Liver (tissue), 9 donors: ENCODE measurements around the gene KLKB1. TPM values are rescaled to one million over a fixed set of nuclear protein-coding genes. Genes with fewer than 3 reads are reported as not detected.
"Not testable (repeated sequence)": the region's sequence is repeated elsewhere in the genome, so short reads cannot be mapped to it uniquely, and the experiment has no call there.

Experiments used
- DNase-seq: peaks from one replicate; pipeline ENCODE4 v3.0.0-alpha.2; 2017; ENCODE audit warnings: low spot score
- H3K27ac ChIP-seq, 2 donors: one replicate each; pipeline ENCODE4 v1.7.0; 2013; ENCODE audit warnings: inconsistent platforms in 2 of 2, low read length in 2 of 2, control low read depth in 1 of 2, low read depth in 1 of 2, mild to moderate bottlenecking in 1 of 2
- H3K27me3 ChIP-seq, 4 donors: one replicate each; pipeline versions ENCODE4 v1.6.1 to v1.7.0; 2013; ENCODE audit warnings: low read length in 3 of 4, inconsistent platforms in 1 of 4, mild to moderate bottlenecking in 1 of 4, moderate library complexity in 1 of 4; ENCODE audit not compliant: control insufficient read depth in 4 of 4, insufficient read depth in 4 of 4
- H3K36me3 ChIP-seq, 4 donors: one replicate each; pipeline versions ENCODE4 v1.6.1 to v1.7.0; 2013; ENCODE audit warnings: low read length in 3 of 4, mild to moderate bottlenecking in 3 of 4, low read depth in 1 of 4, moderate library complexity in 1 of 4; ENCODE audit not compliant: control insufficient read depth in 4 of 4, insufficient read depth in 3 of 4
- H3K4me1 ChIP-seq, 4 donors: one replicate each; pipeline versions ENCODE4 v1.6.1 to v1.7.0; 2013; ENCODE audit warnings: low read length in 3 of 4, mild to moderate bottlenecking in 3 of 4, moderate library complexity in 1 of 4; ENCODE audit not compliant: control insufficient read depth in 4 of 4, insufficient read depth in 4 of 4
- H3K4me3 ChIP-seq, 3 donors: one replicate each; pipeline versions ENCODE4 v1.6.1 to v1.7.0; 2013; ENCODE audit warnings: low read length in 3 of 3, control low read depth in 1 of 3, low read depth in 1 of 3, mild to moderate bottlenecking in 1 of 3
- H3K9ac ChIP-seq, 2 donors: one replicate each; pipeline ENCODE4 v1.7.0; 2013; ENCODE audit warnings: low read length in 2 of 2, mild to moderate bottlenecking in 2 of 2, moderate library complexity in 2 of 2, control low read depth in 1 of 2, low read depth in 1 of 2
- H3K9me3 ChIP-seq, 4 donors: one replicate each; pipeline versions ENCODE4 v1.6.1 to v1.7.0; 2013; ENCODE audit warnings: low read length in 3 of 4; ENCODE audit not compliant: control insufficient read depth in 4 of 4
- EGR1 ChIP-seq, 2 donors: IDR thresholded peaks; 2 replicates each; pipeline ENCODE4 v1.6.1; 2016 to 2018; ENCODE audit warnings: antibody characterized with exemption in 2 of 2, low read depth in 2 of 2
- FOXA2 ChIP-seq: IDR thresholded peaks from 2 replicates; pipeline ENCODE4 v1.6.1; 2016; ENCODE audit warnings: antibody characterized with exemption
- GABPA ChIP-seq, 2 donors: IDR thresholded peaks in 1 of 2; conservative IDR thresholded peaks in 1 of 2; 2 replicates each; pipeline ENCODE4 v1.6.1; 2016; ENCODE audit warnings: antibody characterized with exemption in 2 of 2, mild to moderate bottlenecking in 1 of 2, moderate library complexity in 1 of 2
- JUND ChIP-seq, 2 donors: IDR thresholded peaks; 2 replicates each; pipeline ENCODE4 v1.6.1; 2016; ENCODE audit warnings: antibody characterized with exemption in 2 of 2
- NR2F2 ChIP-seq: IDR thresholded peaks from 2 replicates; pipeline ENCODE4 v1.6.1; 2016; ENCODE audit warnings: antibody characterized with exemption
- RAD21 ChIP-seq, 2 donors: IDR thresholded peaks; 2 replicates each; pipeline ENCODE4 v1.6.1; 2016; ENCODE audit warnings: antibody characterized with exemption in 2 of 2, mild to moderate bottlenecking in 2 of 2
- RXRA ChIP-seq, 2 donors: IDR thresholded peaks; 2 replicates each; pipeline ENCODE4 v1.6.1; 2017 to 2018; ENCODE audit warnings: antibody characterized with exemption in 2 of 2, mild to moderate bottlenecking in 1 of 2
- SP1 ChIP-seq: IDR thresholded peaks from 2 replicates; pipeline ENCODE4 v1.6.1; 2018; ENCODE audit warnings: antibody characterized with exemption, mild to moderate bottlenecking
- YY1 ChIP-seq: IDR thresholded peaks from 2 replicates; pipeline ENCODE4 v1.6.1; 2016; ENCODE audit warnings: antibody characterized with exemption, mild to moderate bottlenecking
- WGBS: extraction: QIAGEN DNeasy Blood & Tissue Kit; methylation state at CpG from one replicate; pipeline ENCODE4 v1.1.7; 2013; 5-methylcytosine and 5-hydroxymethylcytosine counted together
- polyA plus RNA-seq, 2 donors: library from polyadenylated mRNA; stranded (reverse) in 1 of 2; unstranded in 1 of 2; fragments of 200-250 nt in 1 of 2; fragments of >200 nt in 1 of 2; fragmentation: Nextera tagmentation in 1 of 2; extraction: Ambion mirVana in 1 of 2; gene quantifications; one replicate each; pipeline versions ENCODE4 v1.2.1 to v1.2.3, GENCODE V29; 2013 to 2015
- total RNA-seq, 2 donors: library from RNA; depleted of rRNA; stranded (reverse); fragments of >200 nt; gene quantifications; one replicate each; pipeline ENCODE4 v1.2.3, GENCODE V29; 2014
- TF ChIP-seq, protein P1 (sequence below): IDR thresholded peaks from 2 replicates; pipeline ENCODE4 v1.6.1; 2016; ENCODE audit warnings: antibody characterized with exemption
- TF ChIP-seq, protein P2 (sequence below): IDR thresholded peaks from 2 replicates; pipeline ENCODE4 v1.6.1; 2016; ENCODE audit warnings: antibody characterized with exemption, mild to moderate bottlenecking
- TF ChIP-seq, protein P3 (sequence below): fragments of 150-350 bp; IDR thresholded peaks from 2 replicates; pipeline ENCODE4 v1.5.1; 2017; ENCODE audit warnings: improper control_type of control experiment, low read depth, low read length; ENCODE audit not compliant: missing input control
- TF ChIP-seq, protein P4 (sequence below): IDR thresholded peaks from 2 replicates; pipeline ENCODE4 v1.6.1; 2016; ENCODE audit warnings: antibody characterized with exemption
- TF ChIP-seq, protein P5 (sequence below): IDR thresholded peaks from 2 replicates; pipeline ENCODE4 v1.6.1; 2016; ENCODE audit warnings: antibody characterized with exemption
- donor health status: healthy.
- donor health status: healthy.
- donor health status: healthy.
- donor health status: healthy.
- donor health status: healthy.

KLKB1 gene
- total and polyA plus RNA-seq, 4 donors, result 36.5 to 78.9 (median 60.2) TPM

DNA sequence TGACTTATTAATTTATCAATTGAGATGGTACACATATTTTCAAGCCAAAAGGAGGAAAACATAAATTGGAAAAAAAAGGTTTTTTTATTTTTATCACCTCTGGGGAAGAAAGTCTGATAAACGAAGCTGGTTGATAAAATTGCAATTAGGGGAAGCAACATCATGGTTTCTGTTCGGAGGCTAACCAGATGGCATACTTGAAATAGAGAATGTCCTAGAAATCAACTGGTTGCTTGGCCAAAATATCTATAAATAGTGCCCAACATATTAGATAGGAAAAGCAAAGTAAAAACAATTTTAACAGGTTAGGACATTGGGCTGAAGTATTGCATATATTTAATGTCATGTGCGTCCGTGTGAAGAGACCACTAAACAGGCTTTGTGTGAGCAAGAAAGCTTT lies 14.3 kb downstream of the KLKB1 start:
- Histone ChIP-seq H3K27me3 (no peaks in the 10 kb centered on the region), H3K27ac (no peak overlapping the region), H3K4me1 (peaks cover 1 to 2% (median 2%) of the 10 kb centered on the region in 4 donors), H3K9me3 (no peaks in the 10 kb centered on the region), H3K9ac (no peak overlapping the region), H3K4me3 (no peak overlapping the region), H3K36me3 (peaks cover 7 to 26% (median 18%) of the 10 kb centered on the region in 4 donors)
- DNase-seq, result no peak
- TF ChIP-seq SP1, result no peak
- TF ChIP-seq, protein P1, sequence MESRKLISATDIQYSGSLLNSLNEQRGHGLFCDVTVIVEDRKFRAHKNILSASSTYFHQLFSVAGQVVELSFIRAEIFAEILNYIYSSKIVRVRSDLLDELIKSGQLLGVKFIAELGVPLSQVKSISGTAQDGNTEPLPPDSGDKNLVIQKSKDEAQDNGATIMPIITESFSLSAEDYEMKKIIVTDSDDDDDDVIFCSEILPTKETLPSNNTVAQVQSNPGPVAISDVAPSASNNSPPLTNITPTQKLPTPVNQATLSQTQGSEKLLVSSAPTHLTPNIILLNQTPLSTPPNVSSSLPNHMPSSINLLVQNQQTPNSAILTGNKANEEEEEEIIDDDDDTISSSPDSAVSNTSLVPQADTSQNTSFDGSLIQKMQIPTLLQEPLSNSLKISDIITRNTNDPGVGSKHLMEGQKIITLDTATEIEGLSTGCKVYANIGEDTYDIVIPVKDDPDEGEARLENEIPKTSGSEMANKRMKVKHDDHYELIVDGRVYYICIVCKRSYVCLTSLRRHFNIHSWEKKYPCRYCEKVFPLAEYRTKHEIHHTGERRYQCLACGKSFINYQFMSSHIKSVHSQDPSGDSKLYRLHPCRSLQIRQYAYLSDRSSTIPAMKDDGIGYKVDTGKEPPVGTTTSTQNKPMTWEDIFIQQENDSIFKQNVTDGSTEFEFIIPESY, result no peak
- TF ChIP-seq, protein P2, sequence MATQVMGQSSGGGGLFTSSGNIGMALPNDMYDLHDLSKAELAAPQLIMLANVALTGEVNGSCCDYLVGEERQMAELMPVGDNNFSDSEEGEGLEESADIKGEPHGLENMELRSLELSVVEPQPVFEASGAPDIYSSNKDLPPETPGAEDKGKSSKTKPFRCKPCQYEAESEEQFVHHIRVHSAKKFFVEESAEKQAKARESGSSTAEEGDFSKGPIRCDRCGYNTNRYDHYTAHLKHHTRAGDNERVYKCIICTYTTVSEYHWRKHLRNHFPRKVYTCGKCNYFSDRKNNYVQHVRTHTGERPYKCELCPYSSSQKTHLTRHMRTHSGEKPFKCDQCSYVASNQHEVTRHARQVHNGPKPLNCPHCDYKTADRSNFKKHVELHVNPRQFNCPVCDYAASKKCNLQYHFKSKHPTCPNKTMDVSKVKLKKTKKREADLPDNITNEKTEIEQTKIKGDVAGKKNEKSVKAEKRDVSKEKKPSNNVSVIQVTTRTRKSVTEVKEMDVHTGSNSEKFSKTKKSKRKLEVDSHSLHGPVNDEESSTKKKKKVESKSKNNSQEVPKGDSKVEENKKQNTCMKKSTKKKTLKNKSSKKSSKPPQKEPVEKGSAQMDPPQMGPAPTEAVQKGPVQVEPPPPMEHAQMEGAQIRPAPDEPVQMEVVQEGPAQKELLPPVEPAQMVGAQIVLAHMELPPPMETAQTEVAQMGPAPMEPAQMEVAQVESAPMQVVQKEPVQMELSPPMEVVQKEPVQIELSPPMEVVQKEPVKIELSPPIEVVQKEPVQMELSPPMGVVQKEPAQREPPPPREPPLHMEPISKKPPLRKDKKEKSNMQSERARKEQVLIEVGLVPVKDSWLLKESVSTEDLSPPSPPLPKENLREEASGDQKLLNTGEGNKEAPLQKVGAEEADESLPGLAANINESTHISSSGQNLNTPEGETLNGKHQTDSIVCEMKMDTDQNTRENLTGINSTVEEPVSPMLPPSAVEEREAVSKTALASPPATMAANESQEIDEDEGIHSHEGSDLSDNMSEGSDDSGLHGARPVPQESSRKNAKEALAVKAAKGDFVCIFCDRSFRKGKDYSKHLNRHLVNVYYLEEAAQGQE, result no peak
- TF ChIP-seq NR2F2, result no peak
- TF ChIP-seq, protein P3, sequence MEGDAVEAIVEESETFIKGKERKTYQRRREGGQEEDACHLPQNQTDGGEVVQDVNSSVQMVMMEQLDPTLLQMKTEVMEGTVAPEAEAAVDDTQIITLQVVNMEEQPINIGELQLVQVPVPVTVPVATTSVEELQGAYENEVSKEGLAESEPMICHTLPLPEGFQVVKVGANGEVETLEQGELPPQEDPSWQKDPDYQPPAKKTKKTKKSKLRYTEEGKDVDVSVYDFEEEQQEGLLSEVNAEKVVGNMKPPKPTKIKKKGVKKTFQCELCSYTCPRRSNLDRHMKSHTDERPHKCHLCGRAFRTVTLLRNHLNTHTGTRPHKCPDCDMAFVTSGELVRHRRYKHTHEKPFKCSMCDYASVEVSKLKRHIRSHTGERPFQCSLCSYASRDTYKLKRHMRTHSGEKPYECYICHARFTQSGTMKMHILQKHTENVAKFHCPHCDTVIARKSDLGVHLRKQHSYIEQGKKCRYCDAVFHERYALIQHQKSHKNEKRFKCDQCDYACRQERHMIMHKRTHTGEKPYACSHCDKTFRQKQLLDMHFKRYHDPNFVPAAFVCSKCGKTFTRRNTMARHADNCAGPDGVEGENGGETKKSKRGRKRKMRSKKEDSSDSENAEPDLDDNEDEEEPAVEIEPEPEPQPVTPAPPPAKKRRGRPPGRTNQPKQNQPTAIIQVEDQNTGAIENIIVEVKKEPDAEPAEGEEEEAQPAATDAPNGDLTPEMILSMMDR, result no peak
- 88% methylated on average over 4 of the region's 4 CpGs for WGBS

DNA sequence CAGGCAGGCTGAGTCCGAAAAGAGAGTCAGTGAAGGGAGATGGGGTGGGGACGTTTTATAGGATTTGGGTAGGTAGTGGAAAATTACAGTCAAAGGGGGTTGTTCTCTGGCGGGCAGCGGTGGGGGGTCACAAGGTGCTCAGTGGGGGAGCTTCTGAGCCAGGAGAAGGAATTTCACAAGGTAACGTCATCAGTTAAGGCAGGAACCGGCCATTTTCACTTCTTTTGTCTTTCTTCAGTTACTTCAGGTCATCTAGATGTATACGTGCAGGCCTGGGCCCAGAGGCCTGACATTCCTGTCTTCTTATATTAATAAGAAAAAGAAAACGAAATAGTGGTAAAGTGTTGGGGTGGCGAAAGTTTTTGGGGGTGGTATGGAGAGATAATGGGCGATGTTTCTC lies 14.7 kb downstream of the KLKB1 start:
- H3K4me1 ChIP-seq, H3K4me3 ChIP-seq, H3K9me3 ChIP-seq, H3K27ac ChIP-seq, H3K9ac ChIP-seq, DNase-seq, H3K27me3 ChIP-seq: not testable (repeated sequence)
- peaks cover 7 to 26% (median 18%) of the 10 kb centered on the region in 4 donors for H3K36me3 ChIP-seq
- WGBS, result 89% methylated on average over 10 of the region's 10 CpGs

DNA sequence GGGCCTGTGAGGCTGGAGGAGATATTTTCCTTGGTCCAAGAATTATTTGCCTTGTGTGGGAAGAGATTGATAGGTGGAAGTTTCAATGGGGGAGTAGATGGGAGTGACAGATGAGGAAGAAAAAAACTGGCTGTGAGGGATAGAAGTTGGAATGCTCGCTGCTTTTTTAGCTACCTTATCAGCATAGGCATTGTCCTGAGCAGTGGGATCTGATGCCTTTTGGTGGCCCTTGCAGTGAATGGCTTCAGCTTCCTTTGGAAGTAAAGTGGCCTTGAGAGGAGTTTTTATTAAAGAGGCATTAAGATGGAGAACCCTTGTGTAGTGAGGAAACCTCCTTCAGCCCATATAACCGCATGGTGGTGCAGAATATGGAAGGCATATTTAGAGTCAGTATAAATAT lies 16.0 kb downstream of the KLKB1 start:
- Histone ChIP-seq H3K9me3 (no peaks in the 10 kb centered on the region), H3K27ac (no peak overlapping the region), H3K36me3 (peaks cover 2 to 19% (median 13%) of the 10 kb centered on the region in 4 donors), H3K4me1 (no peaks in the 10 kb centered on the region), H3K9ac (no peak overlapping the region), H3K27me3 (no peaks in the 10 kb centered on the region), H3K4me3 (no peak overlapping the region)
- no peak for DNase-seq
- 92% methylated on average over 2 of the region's 2 CpGs for WGBS
- no peak for TF ChIP-seq RAD21 (IDR thresholded peaks at IDR 0.05)
- TF ChIP-seq FOXA2, result no peak
- TF ChIP-seq, protein P4, sequence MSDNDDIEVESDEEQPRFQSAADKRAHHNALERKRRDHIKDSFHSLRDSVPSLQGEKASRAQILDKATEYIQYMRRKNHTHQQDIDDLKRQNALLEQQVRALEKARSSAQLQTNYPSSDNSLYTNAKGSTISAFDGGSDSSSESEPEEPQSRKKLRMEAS, result no peak
- TF ChIP-seq YY1, result no peak
- TF ChIP-seq EGR1 (IDR thresholded peaks at IDR 0.05; ENCODE audit: low read depth in 2 of 2), result no peak
- TF ChIP-seq, protein P5, sequence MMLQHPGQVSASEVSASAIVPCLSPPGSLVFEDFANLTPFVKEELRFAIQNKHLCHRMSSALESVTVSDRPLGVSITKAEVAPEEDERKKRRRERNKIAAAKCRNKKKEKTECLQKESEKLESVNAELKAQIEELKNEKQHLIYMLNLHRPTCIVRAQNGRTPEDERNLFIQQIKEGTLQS, result no peak
- TF ChIP-seq RXRA (IDR thresholded peaks at IDR 0.05), result no peak
- TF ChIP-seq GABPA (IDR thresholded peaks at IDR 0.05 in 1 of 2, conservative IDR thresholded peaks at IDR 0.05 in 1 of 2), result no peak
- TF ChIP-seq, protein P2, result no peak
- no peak for TF ChIP-seq JUND (IDR thresholded peaks at IDR 0.05)
- no peak for TF ChIP-seq NR2F2
